ENCODE measurements around the gene SPRY1.

Gene SPRY1

GRCh38 chr4:123446865-123447474 lies 50.4 kb downstream of the SPRY1 start:
- no peak for DNase-seq

DNA sequence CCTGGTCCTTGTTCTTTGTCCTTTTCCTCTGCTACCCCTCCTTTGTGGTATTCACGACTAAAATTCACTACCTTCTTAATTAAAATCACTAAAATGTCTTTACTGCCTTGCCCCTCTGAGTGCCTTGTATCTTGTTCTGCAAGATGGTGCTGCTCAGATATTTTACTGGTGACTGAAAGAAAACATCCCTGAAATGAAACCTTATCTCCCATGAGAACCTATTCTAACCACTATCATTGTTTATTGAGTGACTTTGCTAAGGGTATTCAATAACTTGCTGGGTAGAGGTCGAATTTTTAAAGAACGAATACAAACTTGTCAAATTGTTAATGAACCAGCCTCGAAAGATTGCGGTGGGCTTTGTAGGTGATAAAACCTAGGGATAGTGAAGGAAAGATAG lies 52.8 kb downstream of the SPRY1 start:
- no peak for DNase-seq

DNA sequence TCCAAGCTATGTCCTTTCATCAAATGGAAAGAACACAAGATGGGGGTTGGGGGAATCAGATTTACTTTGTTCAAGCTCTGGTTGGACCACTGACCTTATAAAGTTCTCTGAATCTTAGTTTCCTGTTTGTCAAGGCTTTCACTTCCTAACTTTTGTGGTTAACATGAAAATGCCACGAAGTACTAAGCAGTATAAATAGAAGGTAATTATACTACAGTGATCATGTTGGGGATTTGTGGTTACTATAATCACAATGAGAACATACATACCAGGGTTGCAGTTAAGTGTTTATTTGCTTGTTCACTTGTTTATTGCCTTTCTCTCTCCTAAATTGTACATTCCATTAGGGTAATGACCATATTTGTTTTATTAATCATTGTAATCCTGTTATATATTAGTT lies 53.2 kb downstream of the SPRY1 start:
- DNase-seq = no peak

- DNase-seq = no peak
Measured at GRCh38 chr4:123450393-123450792, 53.8 kb downstream of the SPRY1 start.

GRCh38 chr4:123452616-123453015 lies 56.0 kb downstream of the SPRY1 start:
- no peak for DNase-seq

GRCh38 chr4:123453061-123453680 lies 56.6 kb downstream of the SPRY1 start:
- DNase-seq = no peak

All from NCI-H510A treated with DMSO at 0.1 percent for 48 hours (cell line).